Left lung (tissue), 10 donors: Measurements from ENCODE around the gene OXCT1. TPM values are rescaled to one million over a fixed set of nuclear protein-coding genes. Genes with fewer than 3 reads are reported as not detected.

ENCODE experiments used
- ATAC-seq: fragments of 200-7000 bp; cut with Tn5 transposase; one replicate; pipeline ENCODE4 v1.9.1; 2020; ENCODE audit warnings: moderate library complexity
- DNase-seq, 4 donors: peaks; one replicate each; pipeline ENCODE4 v3.0.0-alpha.2; 2013 to 2020
- H3K27ac ChIP-seq, 2 donors: fragments of 200-600 bp; sonication (generic) in 1 of 2; one replicate each; pipeline versions ENCODE4 v1.5.0 to v1.8.0; 2020 to 2021
- H3K27me3 ChIP-seq, 2 donors: fragments of 200-600 bp; sonication (generic) in 1 of 2; one replicate each; pipeline versions ENCODE4 v1.5.0 to v1.8.0; 2020 to 2021
- H3K36me3 ChIP-seq, 2 donors: fragments of 200-600 bp; sonication (generic) in 1 of 2; one replicate each; pipeline versions ENCODE4 v1.5.0 to v1.8.0; 2020 to 2021
- H3K4me1 ChIP-seq, 2 donors: fragments of 200-600 bp; one replicate each; pipeline ENCODE4 v1.8.0; 2021
- H3K4me3 ChIP-seq, 2 donors: fragments of 200-600 bp; sonication (generic) in 1 of 2; one replicate each; pipeline versions ENCODE4 v1.5.0 to v1.8.0; 2020 to 2021; ENCODE audit warnings: mild to moderate bottlenecking in 1 of 2
- H3K9me3 ChIP-seq, 2 donors: fragments of 200-600 bp; sonication (generic) in 1 of 2; one replicate each; pipeline versions ENCODE4 v1.5.0 to v1.8.0; 2020 to 2021
- CTCF ChIP-seq, 2 donors: fragments of 200-600 bp; sonication (generic) in 1 of 2; IDR thresholded peaks; one replicate each; pipeline versions ENCODE4 v1.5.0 to v1.8.0; 2021; ENCODE audit warnings: antibody characterized with exemption in 2 of 2
- intact Hi-C, 2 donors: fragments of 100-400 bp; cut with DNase I; formaldehyde crosslinking; loops; one replicate each; pipeline versions ENCODE4 v1.11.2 to v1.14.2; 2022
- polyA plus RNA-seq, 6 donors: library from polyadenylated mRNA; unstranded; fragments of 120-200 nt; gene quantifications; one replicate each; pipeline ENCODE4 v1.2.1, GENCODE V29; 2013; ENCODE audit not compliant: insufficient read length in 6 of 6
- total RNA-seq, 2 donors: library from RNA; stranded (reverse); fragmentation: NEBNext Ultra II Directional; extraction: Animal tissue kit (Norgen Biotek cat#: 25700); gene quantifications; one replicate each; pipeline ENCODE4 v1.2.1, GENCODE V29; 2021
- donor health status: DM: no; HTN: yes; CAD: no.
- donor health status: DM: no; HTN: no; CAD: no.

The OXCT1 gene
- total and polyA plus RNA-seq, 8 donors: 20.5 to 27.3 (median 23.4) TPM

- Histone ChIP-seq H3K4me1 (no peaks in the 10 kb centered on the region), H3K4me3 (no peak overlapping the region), H3K36me3 (no peaks in the 10 kb centered on the region), H3K27ac (no peak overlapping the region), H3K27me3 (peaks cover 3 to 16% of the 10 kb centered on the region in 2 donors), H3K9me3 (no peaks in the 10 kb centered on the region)
- DNase-seq: no peak
- intact Hi-C loops: no loop called here
- no peak for ATAC-seq
- TF ChIP-seq CTCF (IDR thresholded peaks at IDR 0.05): no peak
These were observed 21.8 kb upstream of the OXCT1 start for GRCh38 chr5:41892031-41892430.

DNA sequence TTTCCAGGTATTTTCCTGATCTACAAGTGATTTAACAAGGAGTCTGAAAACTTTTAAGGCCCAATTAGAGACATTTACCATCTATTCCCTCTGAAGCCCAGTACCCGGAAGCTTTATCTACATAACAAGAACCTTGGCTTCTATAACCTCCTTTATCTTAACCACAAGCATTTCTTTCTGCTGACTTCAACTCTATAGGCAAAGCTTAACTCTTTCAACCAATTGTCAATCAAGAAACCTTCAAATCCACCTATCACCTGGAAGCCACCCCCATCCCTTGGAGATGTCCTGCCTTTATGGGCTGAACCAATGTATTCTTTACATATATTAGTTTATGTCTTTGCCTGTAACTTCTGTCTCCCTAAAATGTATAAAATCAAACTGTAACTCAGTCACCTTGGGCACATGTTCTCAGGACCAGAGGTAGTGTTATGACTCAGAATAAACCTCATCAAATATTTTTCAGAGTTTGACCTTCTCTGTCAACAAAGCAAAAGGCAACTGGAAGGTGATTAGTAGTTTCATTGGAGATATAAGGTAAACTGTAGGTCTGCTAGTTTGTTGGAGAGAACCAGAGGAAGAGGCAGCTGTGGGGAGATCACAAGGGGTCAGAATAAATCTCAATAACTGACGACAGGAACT lies 21.0 kb upstream of the OXCT1 start:
- H3K27me3 ChIP-seq: peaks cover 3 to 9% of the 10 kb centered on the region in 2 donors
- no peaks in the 10 kb centered on the region for H3K36me3 ChIP-seq
- intact Hi-C loops: no loop called here
- no peaks in the 10 kb centered on the region for H3K4me1 ChIP-seq
- H3K9me3 ChIP-seq: no peaks in the 10 kb centered on the region
- ATAC-seq: no peak
- no peak for DNase-seq
- H3K4me3 ChIP-seq: no peak overlapping the region
- H3K27ac ChIP-seq: no peak overlapping the region
- no peak for TF ChIP-seq CTCF (IDR thresholded peaks at IDR 0.05)

GRCh38 chr5:41885286-41885685 lies 15.1 kb upstream of the OXCT1 start:
- Histone ChIP-seq H3K4me3 (no peak overlapping the region), H3K9me3 (no peaks in the 10 kb centered on the region), H3K4me1 (no peaks in the 10 kb centered on the region), H3K27ac (no peak overlapping the region), H3K36me3 (no peaks in the 10 kb centered on the region), H3K27me3 (no peaks in the 10 kb centered on the region)
- ATAC-seq (no peak), DNase-seq (no peak)
- intact Hi-C loops: no loop called here
- TF ChIP-seq CTCF (IDR thresholded peaks at IDR 0.05): no peak

DNA sequence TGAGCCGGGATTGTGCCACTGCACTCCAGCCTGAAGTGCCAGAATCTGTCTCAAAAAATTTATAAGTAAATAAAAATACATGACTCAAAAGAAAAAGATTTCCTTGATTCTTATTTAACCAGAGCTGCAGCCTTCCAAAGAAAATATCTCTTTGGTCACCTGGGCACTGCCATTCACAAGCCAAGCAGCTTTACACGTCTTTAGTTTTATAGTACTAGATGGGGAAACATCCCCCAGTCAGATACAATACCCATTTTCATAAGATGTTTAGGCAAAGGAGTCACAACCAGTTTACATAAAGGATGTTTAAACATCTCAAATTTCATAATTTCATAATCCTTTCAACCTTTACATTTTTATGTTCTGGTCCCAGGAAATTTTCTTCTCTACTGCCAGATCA lies 13.7 kb upstream of the OXCT1 start:
- Histone ChIP-seq H3K27me3 (no peaks in the 10 kb centered on the region), H3K9me3 (no peaks in the 10 kb centered on the region), H3K4me3 (no peak overlapping the region), H3K4me1 (no peaks in the 10 kb centered on the region), H3K27ac (no peak overlapping the region), H3K36me3 (no peaks in the 10 kb centered on the region)
- ATAC-seq: no peak
- TF ChIP-seq CTCF (IDR thresholded peaks at IDR 0.05): no peak
- intact Hi-C loops: no loop called here
- DNase-seq: no peak

GRCh38 chr5:41883243-41883642 lies 13.0 kb upstream of the OXCT1 start:
- H3K4me3 ChIP-seq: no peak overlapping the region
- H3K4me1 ChIP-seq: no peaks in the 10 kb centered on the region
- no peaks in the 10 kb centered on the region for H3K27me3 ChIP-seq
- intact Hi-C loops: no loop called here
- no peaks in the 10 kb centered on the region for H3K9me3 ChIP-seq
- DNase-seq (no peak), ATAC-seq (no peak)
- no peak for TF ChIP-seq CTCF (IDR thresholded peaks at IDR 0.05)
- H3K36me3 ChIP-seq: no peaks in the 10 kb centered on the region
- no peak overlapping the region for H3K27ac ChIP-seq
